Astrocyte (in vitro differentiated cells and primary cell): ENCODE results near the gene MAP1LC3C. TPM values are rescaled to one million over a fixed set of nuclear protein-coding genes. Genes with fewer than 3 reads are reported as not detected.

Source experiments
- DNase-seq: peaks from one replicate; pipeline ENCODE4 v3.0.0-alpha.2; 2010; ENCODE audit warnings: low read depth
- FAIRE-seq: peaks from 2 replicates; lab custom pipeline; 2011; peaks lifted over from hg19 to GRCh38; lab: Jason Lieb, UNC
- H2AFZ ChIP-seq: 2 replicates; pipeline ENCODE4 v1.6.0; 2012; ENCODE audit warnings: low read depth, low read length, inconsistent platforms
- H3K27ac ChIP-seq: 2 replicates; pipeline ENCODE4 v1.5.1; 2011; ENCODE audit warnings: low read depth, low read length, inconsistent platforms
- H3K27me3 ChIP-seq: 2 replicates; pipeline ENCODE4 v1.6.0; 2011; ENCODE audit warnings: low read length, inconsistent platforms; ENCODE audit not compliant: insufficient read depth
- H3K36me3 ChIP-seq: 2 replicates; pipeline ENCODE4 v1.5.1; 2011; ENCODE audit warnings: low read length, inconsistent platforms; ENCODE audit not compliant: insufficient read depth
- H3K4me1 ChIP-seq: 2 replicates; pipeline ENCODE4 v1.5.1; 2011; ENCODE audit warnings: low read length, inconsistent platforms; ENCODE audit not compliant: insufficient read depth
- H3K4me2 ChIP-seq: 2 replicates; pipeline ENCODE4 v1.6.0; 2012; ENCODE audit warnings: low read length, inconsistent platforms
- H3K4me3 ChIP-seq: 2 replicates; pipeline ENCODE4 v1.5.1; 2011; ENCODE audit warnings: low read depth, mild to moderate bottlenecking, low read length, inconsistent platforms; ENCODE audit not compliant: insufficient read depth
- H3K79me2 ChIP-seq: 2 replicates; pipeline ENCODE4 v1.6.0; 2012; ENCODE audit warnings: mild to moderate bottlenecking, low read length, inconsistent platforms; ENCODE audit not compliant: insufficient read depth
- H3K9ac ChIP-seq: 2 replicates; pipeline ENCODE4 v1.6.0; 2012; ENCODE audit warnings: mild to moderate bottlenecking, low read length, inconsistent platforms
- H3K9me3 ChIP-seq: 2 replicates; pipeline ENCODE4 v1.5.1; 2012; ENCODE audit warnings: low read depth, mild to moderate bottlenecking, low read length, inconsistent platforms; ENCODE audit not compliant: insufficient read depth
- H4K20me1 ChIP-seq: 2 replicates; pipeline ENCODE4 v1.6.0; 2012; ENCODE audit warnings: low read length, inconsistent platforms; ENCODE audit not compliant: insufficient read depth
- H3K27ac Mint-ChIP-seq: one replicate; pipeline ENCODE4 v1.8.0; 2021; ENCODE audit warnings: mild to moderate bottlenecking, mixed read lengths; ENCODE audit not compliant: unreplicated experiment
- H3K27me3 Mint-ChIP-seq: one replicate; pipeline ENCODE4 v1.8.0; 2021; ENCODE audit warnings: low read depth, mixed read lengths; ENCODE audit not compliant: unreplicated experiment
- H3K36me3 Mint-ChIP-seq: one replicate; pipeline ENCODE4 v1.8.0; 2021; ENCODE audit warnings: low read depth, mixed read lengths; ENCODE audit not compliant: unreplicated experiment
- H3K4me1 Mint-ChIP-seq: one replicate; pipeline ENCODE4 v1.8.0; 2021; ENCODE audit warnings: low read depth, mixed read lengths; ENCODE audit not compliant: unreplicated experiment
- H3K4me3 Mint-ChIP-seq: one replicate; pipeline ENCODE4 v1.8.0; 2021; ENCODE audit warnings: mild to moderate bottlenecking, moderate library complexity, mixed read lengths; ENCODE audit not compliant: unreplicated experiment
- H3K9me3 Mint-ChIP-seq: one replicate; pipeline ENCODE4 v1.8.0; 2021; ENCODE audit warnings: mild to moderate bottlenecking, mixed read lengths; ENCODE audit not compliant: unreplicated experiment
- CTCF ChIP-seq: IDR thresholded peaks from 2 replicates; pipeline ENCODE4 v1.5.1; 2011; ENCODE audit warnings: low read depth, mild to moderate bottlenecking, inconsistent platforms, low read length, moderate library complexity; ENCODE audit not compliant: insufficient read depth
- EZH2 ChIP-seq: IDR thresholded peaks from 2 replicates; pipeline ENCODE4 v1.6.1; 2012; ENCODE audit warnings: mild to moderate bottlenecking, low read length, inconsistent platforms; ENCODE audit not compliant: insufficient read depth
- total RNA-seq: library from RNA; stranded (reverse); gene quantifications from 2 replicates; pipeline ENCODE4 v1.2.1, GENCODE V29; 2021

Gene MAP1LC3C
- total RNA-seq, 1 donor from 2014 or later, result 9.9 TPM

GRCh38 chr1:241997401-241997998 lies 1.4 kb downstream of the MAP1LC3C start:
- TF ChIP-seq EZH2, result no peak
- TF ChIP-seq CTCF, result no peak
- Histone ChIP-seq H3K4me3 (no peak overlapping the region), H3K27me3 (no peaks in the 10 kb centered on the region), H2AFZ (peak overlapping the region; percentile 39), H3K79me2 (no peaks in the 10 kb centered on the region), H3K9ac (no peak overlapping the region), H3K36me3 (no peaks in the 10 kb centered on the region), H3K4me2 (no peak overlapping the region), H3K4me1 (peaks cover 3% of the 10 kb centered on the region), H4K20me1 (no peaks in the 10 kb centered on the region), H3K9me3 (no peaks in the 10 kb centered on the region), H3K27ac (no peak overlapping the region)
- DNase-seq (no peak), FAIRE-seq (no peak)
- Mint-ChIP-seq H3K4me1 (peaks cover 5% of the 10 kb centered on the region), H3K36me3 (no peaks in the 10 kb centered on the region), H3K27ac (no peak overlapping the region), H3K4me3 (no peak overlapping the region), H3K9me3 (no peaks in the 10 kb centered on the region), H3K27me3 (no peaks in the 10 kb centered on the region)

GRCh38 chr1:241994171-241994570 lies 4.7 kb downstream of the MAP1LC3C start:
- Histone ChIP-seq H4K20me1 (no peaks in the 10 kb centered on the region), H3K79me2 (no peaks in the 10 kb centered on the region), H3K27me3 (no peaks in the 10 kb centered on the region), H2AFZ (no peak overlapping the region), H3K27ac (no peak overlapping the region), H3K9me3 (no peaks in the 10 kb centered on the region), H3K4me1 (peaks cover 3% of the 10 kb centered on the region), H3K4me3 (no peak overlapping the region), H3K4me2 (no peak overlapping the region), H3K36me3 (no peaks in the 10 kb centered on the region), H3K9ac (no peak overlapping the region)
- Mint-ChIP-seq H3K9me3 (no peaks in the 10 kb centered on the region), H3K27ac (no peak overlapping the region), H3K27me3 (no peaks in the 10 kb centered on the region), H3K36me3 (no peaks in the 10 kb centered on the region), H3K4me3 (no peak overlapping the region), H3K4me1 (peaks cover 8% of the 10 kb centered on the region)
- DNase-seq, result no peak
- FAIRE-seq, result no peak
- TF ChIP-seq CTCF, result no peak
- TF ChIP-seq EZH2, result no peak

- H3K4me3 ChIP-seq, result no peak overlapping the region
- H3K4me1 ChIP-seq, result peaks cover 5% of the 10 kb centered on the region
- no peaks in the 10 kb centered on the region for H3K36me3 ChIP-seq
- no peak overlapping the region for H3K9ac ChIP-seq
- DNase-seq (peak; percentile 21), FAIRE-seq (no peak)
- H3K27me3 ChIP-seq, result no peaks in the 10 kb centered on the region
- H3K9me3 ChIP-seq, result no peaks in the 10 kb centered on the region
- Mint-ChIP-seq H3K4me3 (no peak overlapping the region), H3K27me3 (no peaks in the 10 kb centered on the region), H3K4me1 (peaks cover 13% of the 10 kb centered on the region), H3K9me3 (no peaks in the 10 kb centered on the region), H3K36me3 (no peaks in the 10 kb centered on the region), H3K27ac (no peak overlapping the region)
- TF ChIP-seq CTCF (no peak), EZH2 (no peak)
- H4K20me1 ChIP-seq, result no peaks in the 10 kb centered on the region
- H3K4me2 ChIP-seq, result no peak overlapping the region
- no peak overlapping the region for H3K27ac ChIP-seq
- H2AFZ ChIP-seq, result no peak overlapping the region
- H3K79me2 ChIP-seq, result no peaks in the 10 kb centered on the region
Measured at GRCh38 chr1:241992734-241993133, 6.2 kb downstream of the MAP1LC3C start.
